GM23248 (cell line): ENCODE data around the gene USP25. TPM values are rescaled to one million over a fixed set of nuclear protein-coding genes. Genes with fewer than 3 reads are reported as not detected.

Source experiments
- DNase-seq: peaks from one replicate; pipeline ENCODE4 v3.0.0-alpha.2; 2015
- H2AFZ ChIP-seq: fragments of 200-600 bp; sonication (generic); 2 replicates; pipeline ENCODE4 v1.6.1; 2016; ENCODE audit warnings: antibody characterized with exemption
- H3F3A ChIP-seq: fragments of 200-600 bp; sonication (generic); 2 replicates; pipeline ENCODE4 v1.6.1; 2016; ENCODE audit warnings: mild to moderate bottlenecking, antibody characterized with exemption, mixed run types; ENCODE audit not compliant: insufficient read depth
- H3K27ac ChIP-seq: fragments of 200-600 bp; sonication (generic); 2 replicates; pipeline ENCODE4 v1.5.1; 2016; ENCODE audit warnings: mild to moderate bottlenecking
- H3K27me3 ChIP-seq: fragments of 200-600 bp; sonication (generic); replicated peaks from 2 replicates; pipeline ENCODE4 v1.6.1; 2016; ENCODE audit warnings: mild to moderate bottlenecking; ENCODE audit not compliant: insufficient read depth
- H3K36me3 ChIP-seq: fragments of 200-600 bp; sonication (generic); 2 replicates; pipeline ENCODE4 v1.6.1; 2016; ENCODE audit warnings: low read depth, mild to moderate bottlenecking
- H3K4me1 ChIP-seq: fragments of 200-600 bp; sonication (generic); 2 replicates; pipeline ENCODE4 v1.6.1; 2016; ENCODE audit warnings: mild to moderate bottlenecking; ENCODE audit not compliant: insufficient read depth
- H3K4me2 ChIP-seq: fragments of 200-600 bp; sonication (generic); one replicate; pipeline ENCODE4 v1.6.1; 2016; ENCODE audit warnings: mild to moderate bottlenecking; ENCODE audit not compliant: unreplicated experiment
- H3K4me3 ChIP-seq: fragments of 200-600 bp; sonication (generic); 2 replicates; pipeline ENCODE4 v1.5.1; 2016; ENCODE audit warnings: mild to moderate bottlenecking
- H3K79me2 ChIP-seq: fragments of 200-600 bp; sonication (generic); 2 replicates; pipeline ENCODE4 v1.6.1; 2016; ENCODE audit warnings: mild to moderate bottlenecking; ENCODE audit not compliant: insufficient read depth
- H3K9ac ChIP-seq: fragments of 200-600 bp; sonication (generic); 2 replicates; pipeline ENCODE4 v1.6.1; 2016; ENCODE audit warnings: mild to moderate bottlenecking
- H3K9me2 ChIP-seq: fragments of 200-600 bp; sonication (generic); 2 replicates; pipeline ENCODE4 v1.6.1; 2016; ENCODE audit warnings: mixed run types, mild to moderate bottlenecking, moderate library complexity; ENCODE audit not compliant: insufficient read depth
- H3K9me3 ChIP-seq: fragments of 200-600 bp; sonication (generic); one replicate; pipeline ENCODE4 v1.6.1; 2017; ENCODE audit warnings: low read depth
- H4K20me1 ChIP-seq: fragments of 200-600 bp; sonication (generic); 2 replicates; pipeline ENCODE4 v1.6.0; 2016; ENCODE audit not compliant: insufficient read depth
- EZH2 ChIP-seq: fragments of 200-600 bp; sonication (generic); IDR thresholded peaks from 2 replicates; pipeline ENCODE4 v1.6.1; 2018; ENCODE audit warnings: antibody characterized with exemption, mild to moderate bottlenecking; ENCODE audit not compliant: insufficient read depth, poor library complexity, severe bottlenecking
- EZH2phosphoT487 ChIP-seq: fragments of 200-600 bp; sonication (generic); IDR thresholded peaks from 2 replicates; pipeline ENCODE4 v1.6.1; 2018; ENCODE audit warnings: antibody characterized with exemption, moderate library complexity, mild to moderate bottlenecking, low read depth; ENCODE audit not compliant: insufficient read depth
- WGBS, 2 experiments: methylation state at CpG; one replicate each; pipeline ENCODE4 v1.1.6; 2015 to 2017; ENCODE audit warnings: low lambda C conversion rate in 2 of 2, low coverage in 1 of 2; ENCODE audit errors: missing lambda C conversion rate in 2 of 2; 5-methylcytosine and 5-hydroxymethylcytosine counted together
- in situ Hi-C: fragments of 300-500 bp; cut with MboI; formaldehyde crosslinking; loops from 2 replicates; pipeline ENCODE4 v1.15.0; 2020
- polyA plus RNA-seq: library from polyadenylated mRNA; unstranded; fragments of >200 nt; fragmentation: Nextera tagmentation; extraction: Ambion mirVana; gene quantifications from 2 replicates; pipeline ENCODE4 v1.2.1, GENCODE V29; 2016
- total RNA-seq: library from RNA; depleted of rRNA; stranded (reverse); fragments of >200 nt; shearing (Covaris generic); gene quantifications from 2 replicates; pipeline ENCODE4 v1.2.3, GENCODE V29; 2014

Gene USP25
- total and polyA plus RNA-seq, 2 experiments from 2014 or later = 5.8 to 41.5 TPM

DNA sequence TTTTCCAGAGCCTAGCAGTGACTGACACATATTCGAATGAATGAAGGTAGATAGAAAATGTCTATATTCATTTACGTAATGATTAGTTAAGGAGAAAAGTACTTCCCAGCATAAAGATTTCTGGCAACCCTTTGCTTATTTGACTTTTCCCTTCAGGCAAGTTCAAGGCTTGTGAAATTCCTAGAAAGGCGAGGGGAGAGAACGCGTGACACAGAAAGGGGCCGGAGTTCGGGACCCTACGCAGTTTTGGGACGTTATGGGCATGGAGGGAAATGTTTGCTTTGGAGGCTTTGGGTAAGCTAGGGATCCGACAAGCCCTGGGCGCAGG lies 472 bp upstream of the USP25 start:
- Histone ChIP-seq H3K9ac (no peak overlapping the region), H3K4me1 (peaks cover 13% of the 10 kb centered on the region), H3K4me3 (peak overlapping the region; percentile 99), H3K9me3 (no peaks in the 10 kb centered on the region), H2AFZ (peak overlapping the region; percentile 85), H3K79me2 (peaks cover 36% of the 10 kb centered on the region), H3K9me2 (no peaks in the 10 kb centered on the region), H3K4me2 (peak overlapping the region; percentile 66), H3K36me3 (no peaks in the 10 kb centered on the region), H3K27me3 (no peaks in the 10 kb centered on the region), H3F3A (peaks cover 21% of the 10 kb centered on the region), H3K27ac (no peak overlapping the region), H4K20me1 (no peaks in the 10 kb centered on the region)
- in situ Hi-C loops = no loop called here
- 7 to 9% methylated on average over 11 of the region's 11 CpGs for WGBS, 2 experiments
- no peak for DNase-seq
- TF ChIP-seq EZH2phosphoT487 (no peak), EZH2 (no peak)

GRCh38 chr21:15730484-15731242 lies 881 bp downstream of the USP25 start:
- in situ Hi-C loops = no loop called here
- peak; percentile 12 for DNase-seq

GRCh38 chr21:15731243-15731613 lies 1.4 kb downstream of the USP25 start:
- H3F3A ChIP-seq = peaks cover 21% of the 10 kb centered on the region
- H3K9ac ChIP-seq = peak overlapping the region; percentile 87
- no peak overlapping the region for H3K27ac ChIP-seq
- peak; percentile 32 for DNase-seq
- whole genome bisulfite sequencing, 2 experiments = 22 to 23% methylated on average over 4 of the region's 4 CpGs
- peak overlapping the region; percentile 97 for H3K4me2 ChIP-seq
- no peaks in the 10 kb centered on the region for H4K20me1 ChIP-seq
- H3K9me3 ChIP-seq = no peaks in the 10 kb centered on the region
- peaks cover 55% of the 10 kb centered on the region for H3K79me2 ChIP-seq
- TF ChIP-seq EZH2 (no peak), EZH2phosphoT487 (no peak)
- in situ Hi-C loops = no loop called here
- peak overlapping the region; percentile 99 for H3K4me3 ChIP-seq
- peak overlapping the region; percentile 76 for H2AFZ ChIP-seq
- H3K36me3 ChIP-seq = no peaks in the 10 kb centered on the region
- no peaks in the 10 kb centered on the region for H3K9me2 ChIP-seq
- no peaks in the 10 kb centered on the region for H3K27me3 ChIP-seq
- H3K4me1 ChIP-seq = peaks cover 17% of the 10 kb centered on the region

More at GRCh38 chr21:15730484-15731242, 881 bp downstream of the USP25 start:
- TF ChIP-seq EZH2 = no peak
- no peak for TF ChIP-seq EZH2phosphoT487
- Histone ChIP-seq H3K9ac (peak overlapping the region; percentile 87), H3K4me2 (peak overlapping the region; percentile 97), H3K9me2 (no peaks in the 10 kb centered on the region), H4K20me1 (no peaks in the 10 kb centered on the region), H3F3A (peaks cover 21% of the 10 kb centered on the region), H3K36me3 (no peaks in the 10 kb centered on the region), H3K9me3 (no peaks in the 10 kb centered on the region), H3K4me1 (peaks cover 15% of the 10 kb centered on the region), H2AFZ (peak overlapping the region; percentile 76), H3K79me2 (peaks cover 49% of the 10 kb centered on the region), H3K27me3 (no peaks in the 10 kb centered on the region), H3K4me3 (peak overlapping the region; percentile 99), H3K27ac (peak overlapping the region; percentile 47)
- whole genome bisulfite sequencing, 2 experiments = 1 to 2% methylated on average over 18 to 30 of the region's 30 CpGs

- DNase-seq = peak; percentile 24
Observed at GRCh38 chr21:15732290-15732995, 2.7 kb downstream of the USP25 start.

More at GRCh38 chr21:15732290-15732995, 2.7 kb downstream of the USP25 start:
- Histone ChIP-seq H3K9ac (no peak overlapping the region), H3K79me2 (peaks cover 66% of the 10 kb centered on the region), H3K4me2 (peak overlapping the region; percentile 97), H3K36me3 (no peaks in the 10 kb centered on the region), H3K27me3 (no peaks in the 10 kb centered on the region), H3K27ac (no peak overlapping the region), H3K9me2 (no peaks in the 10 kb centered on the region), H3K9me3 (no peaks in the 10 kb centered on the region), H4K20me1 (no peaks in the 10 kb centered on the region), H3K4me1 (peaks cover 17% of the 10 kb centered on the region), H3K4me3 (peak overlapping the region; percentile 99), H3F3A (peaks cover 21% of the 10 kb centered on the region), H2AFZ (no peak overlapping the region)
- no peak for TF ChIP-seq EZH2
- no peak for TF ChIP-seq EZH2phosphoT487
- WGBS, 2 experiments = 74 to 81% methylated on average over 6 of the region's 6 CpGs
- in situ Hi-C loops = no loop called here
